ENCODE measurements around the gene NUDT16L1. TPM values are rescaled to one million over a fixed set of nuclear protein-coding genes. Genes with fewer than 3 reads are reported as not detected.

Gene NUDT16L1
- total and polyA plus RNA-seq, 2 of the 13 experiments (the other 11 are each of a cell fraction or from before 2014, with no cell fraction given), result 28.0 to 40.5 TPM

DNA sequence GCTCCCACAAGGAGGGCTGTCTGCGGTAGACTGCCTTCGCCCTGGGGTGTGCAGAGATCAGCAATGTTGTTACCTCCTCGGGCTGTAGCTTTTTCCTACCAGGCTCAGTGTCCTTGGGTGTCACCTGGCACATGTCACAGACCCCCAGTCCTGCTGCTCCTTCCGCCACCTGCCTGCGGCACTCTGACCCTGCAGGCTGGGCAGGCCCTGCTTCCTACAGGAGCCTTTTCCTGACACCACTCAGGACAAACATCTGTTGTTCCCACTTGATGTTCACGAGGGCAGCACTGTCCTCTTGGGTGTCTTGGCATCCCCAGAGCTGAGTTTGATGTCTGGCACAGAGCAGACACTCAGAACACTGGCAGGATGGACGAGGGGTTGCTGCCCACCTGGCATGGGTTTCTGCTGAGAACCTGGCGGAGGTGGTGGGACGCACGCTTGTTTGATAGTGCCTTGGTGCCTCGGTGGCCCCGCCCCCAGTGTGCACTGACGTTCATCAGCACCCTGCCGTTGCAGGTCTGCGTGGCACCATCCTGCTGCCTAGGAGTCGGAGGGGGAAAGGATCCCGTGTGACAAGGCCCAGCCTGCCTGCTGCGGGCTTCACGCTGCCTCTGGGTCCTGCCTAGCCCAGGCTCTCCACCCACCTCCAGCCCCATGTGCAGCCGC is 26.7 kb upstream of the NUDT16L1 start:
- Histone ChIP-seq H3K4me2 (ENCODE audit: low read depth, low read length) (no peak overlapping the region), H3K9me3 (ENCODE audit: low read length) (no peaks in the 10 kb centered on the region), H3K79me2 (ENCODE audit: insufficient read depth, low read length) (peaks cover 6% of the 10 kb centered on the region), H2AFZ (ENCODE audit: low read length) (no peak overlapping the region), H3K27ac (ENCODE audit: extremely low read length, insufficient read depth, low read length) (peak overlapping the region; percentile 31), H3K4me3 (replicated peaks in 1 of 3; ENCODE audit: insufficient read depth in 1 of 3, low read depth in 2 of 3, low read length in 3 of 3) (no peak overlapping the region), H3K27me3 (ENCODE audit: control insufficient read depth in 1 of 2, insufficient read depth in 2 of 2, low read length in 2 of 2) (no peaks in the 10 kb centered on the region; a peak in 1 of 5 replicates), H3K4me1 (ENCODE audit: insufficient read depth, low read length) (peaks cover 56% of the 10 kb centered on the region), H4K20me1 (ENCODE audit: insufficient read depth, low read length) (no peaks in the 10 kb centered on the region), H3K9ac (ENCODE audit: insufficient read depth, low read depth, low read length) (no peak overlapping the region), H3K36me3 (replicated peaks in 1 of 2; ENCODE audit: control insufficient read depth in 1 of 2, insufficient read depth in 2 of 2, low read length in 2 of 2) (peaks cover 18 to 48% of the 10 kb centered on the region in 2 experiments)
- POLR2A ChIA-PET, result interaction anchor here (1.3 kb wide), 1 partner anchor 48 kb away, joined by 3 read pairs; no protein-coding TSS in a partner anchor
- WGBS (ENCODE audit: low lambda C conversion rate), result 98% methylated on average over 9 of the region's 20 CpGs
- CTCF ChIA-PET (ENCODE audit: low intra/inter-chr PET ratio, low total read pairs), result no interaction called here
- in situ Hi-C loops (cut with HindIII; ENCODE audit: extremely low pct_ligation_motif_present, low pct_unique_long_range_greater_than_20kb), result no loop called here
- FAIRE-seq (no peak), DNase-seq (ENCODE audit: low spot score) (no peak), ATAC-seq (no peak)
- intact Hi-C loops (cut with micrococcal nuclease; ENCODE audit: unreplicated experiment), result no loop called here
- no TSS peak for BruUV-seq (replicated peaks)
- TF ChIP-seq, protein P1, sequence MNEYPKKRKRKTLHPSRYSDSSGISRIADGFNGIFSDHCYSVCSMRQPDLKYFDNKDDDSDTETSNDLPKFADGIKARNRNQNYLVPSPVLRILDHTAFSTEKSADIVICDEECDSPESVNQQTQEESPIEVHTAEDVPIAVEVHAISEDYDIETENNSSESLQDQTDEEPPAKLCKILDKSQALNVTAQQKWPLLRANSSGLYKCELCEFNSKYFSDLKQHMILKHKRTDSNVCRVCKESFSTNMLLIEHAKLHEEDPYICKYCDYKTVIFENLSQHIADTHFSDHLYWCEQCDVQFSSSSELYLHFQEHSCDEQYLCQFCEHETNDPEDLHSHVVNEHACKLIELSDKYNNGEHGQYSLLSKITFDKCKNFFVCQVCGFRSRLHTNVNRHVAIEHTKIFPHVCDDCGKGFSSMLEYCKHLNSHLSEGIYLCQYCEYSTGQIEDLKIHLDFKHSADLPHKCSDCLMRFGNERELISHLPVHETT (CRISPR knock-in tag; conservative IDR thresholded peaks at IDR 0.05), result no peak
- no peak for TF ChIP-seq ZNF83 (CRISPR knock-in tag; IDR thresholded peaks at IDR 0.05; ENCODE audit: borderline replicate concordance)
- TF ChIP-seq SMAD1 (CRISPR knock-in tag; IDR thresholded peaks at IDR 0.05; ENCODE audit: borderline replicate concordance, low read depth), result no peak
- TF ChIP-seq, protein P2, sequence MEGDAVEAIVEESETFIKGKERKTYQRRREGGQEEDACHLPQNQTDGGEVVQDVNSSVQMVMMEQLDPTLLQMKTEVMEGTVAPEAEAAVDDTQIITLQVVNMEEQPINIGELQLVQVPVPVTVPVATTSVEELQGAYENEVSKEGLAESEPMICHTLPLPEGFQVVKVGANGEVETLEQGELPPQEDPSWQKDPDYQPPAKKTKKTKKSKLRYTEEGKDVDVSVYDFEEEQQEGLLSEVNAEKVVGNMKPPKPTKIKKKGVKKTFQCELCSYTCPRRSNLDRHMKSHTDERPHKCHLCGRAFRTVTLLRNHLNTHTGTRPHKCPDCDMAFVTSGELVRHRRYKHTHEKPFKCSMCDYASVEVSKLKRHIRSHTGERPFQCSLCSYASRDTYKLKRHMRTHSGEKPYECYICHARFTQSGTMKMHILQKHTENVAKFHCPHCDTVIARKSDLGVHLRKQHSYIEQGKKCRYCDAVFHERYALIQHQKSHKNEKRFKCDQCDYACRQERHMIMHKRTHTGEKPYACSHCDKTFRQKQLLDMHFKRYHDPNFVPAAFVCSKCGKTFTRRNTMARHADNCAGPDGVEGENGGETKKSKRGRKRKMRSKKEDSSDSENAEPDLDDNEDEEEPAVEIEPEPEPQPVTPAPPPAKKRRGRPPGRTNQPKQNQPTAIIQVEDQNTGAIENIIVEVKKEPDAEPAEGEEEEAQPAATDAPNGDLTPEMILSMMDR (CRISPR knock-in tag; IDR thresholded peaks at IDR 0.05), result peak; percentile 37
- peak; percentile 58 for TF ChIP-seq AGO2 (optimal IDR thresholded peaks at IDR 0.05; ENCODE audit: low read depth, low read length)
- TF ChIP-seq KAT7 (CRISPR knock-in tag; IDR thresholded peaks at IDR 0.05; ENCODE audit: borderline replicate concordance), result no peak
- no peak for TF ChIP-seq ZBTB33 (CRISPR knock-in tag; IDR thresholded peaks at IDR 0.05)
- TF ChIP-seq SMAD9 (CRISPR knock-in tag; IDR thresholded peaks at IDR 0.05), result no peak
- TF ChIP-seq KLF13 (CRISPR knock-in tag; IDR thresholded peaks at IDR 0.05), result no peak
- TF ChIP-seq ZNF589 (CRISPR knock-in tag; conservative IDR thresholded peaks at IDR 0.05), result no peak
- TF ChIP-seq ZNF253 (CRISPR knock-in tag; IDR thresholded peaks at IDR 0.05; ENCODE audit: borderline replicate concordance), result no peak
- TF ChIP-seq SAP130 (CRISPR knock-in tag; IDR thresholded peaks at IDR 0.05; ENCODE audit: low read depth), result peak; percentile 16; the same call in 1 of the 2 replicates
- TF ChIP-seq HBP1 (CRISPR knock-in tag; IDR thresholded peaks at IDR 0.05; ENCODE audit: low read depth), result no peak
- no peak for TF ChIP-seq ZNF839 (CRISPR knock-in tag; IDR thresholded peaks at IDR 0.05; ENCODE audit: borderline replicate concordance)

All from HepG2 (cell line).